Activated T-helper 9 cell treated with anti-CD3 and anti-CD28 coated beads, Interleukin-2, amount 50 U/mL, for 16 hours (primary cell): ENCODE results near the gene EGFR.

Source experiments
- DNase-seq: peaks from one replicate; pipeline ENCODE4 v3.0.0-alpha.2; 2020; ENCODE audit warnings: low read depth

Gene EGFR

GRCh38 chr7:55101359-55101758, 82.5 kb downstream of the EGFR start:
- no peak for DNase-seq

GRCh38 chr7:55104123-55104522, 85.3 kb downstream of the EGFR start:
- DNase-seq, result no peak

GRCh38 chr7:55104712-55105433, 86.1 kb downstream of the EGFR start:
- DNase-seq, result no peak

DNA sequence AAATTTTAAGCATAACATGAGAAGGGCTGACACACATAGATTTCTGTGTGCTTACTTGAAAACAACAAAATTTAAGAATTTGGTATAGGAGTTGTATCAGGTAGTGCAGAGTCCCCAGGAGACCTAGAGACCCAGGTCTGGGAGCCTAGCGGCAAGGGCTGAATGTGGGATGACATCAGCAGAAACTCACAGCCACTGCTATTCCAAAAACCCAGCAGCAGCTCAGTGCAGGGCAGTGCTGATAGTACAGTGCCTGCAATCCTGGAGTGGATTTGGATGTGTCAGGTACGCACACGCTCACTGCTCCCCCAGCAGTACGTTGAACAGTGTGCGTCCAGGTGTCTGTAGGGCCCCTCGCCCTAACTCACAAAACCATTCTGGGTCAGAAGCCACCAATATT, 87.1 kb downstream of the EGFR start:
- DNase-seq, result no peak

DNA sequence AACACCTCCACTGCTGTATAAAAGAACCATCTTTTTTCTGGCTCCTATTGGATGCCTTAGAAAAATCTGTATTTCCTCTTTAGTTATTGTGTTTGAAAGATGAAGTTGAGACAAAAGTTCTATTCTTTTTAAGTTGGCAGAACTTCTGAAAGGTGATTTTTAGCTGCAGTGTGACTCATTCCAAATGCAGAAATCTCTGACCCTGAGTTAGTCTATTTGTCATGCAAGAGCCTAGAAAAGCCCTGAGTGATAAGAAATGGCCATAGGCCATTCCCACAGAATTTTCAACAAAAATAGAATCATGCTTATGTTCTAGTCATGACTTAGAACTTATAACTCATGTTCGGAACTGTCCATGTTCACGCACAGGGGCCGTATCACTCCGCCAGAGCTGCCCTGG, 89.1 kb downstream of the EGFR start:
- no peak for DNase-seq

DNA sequence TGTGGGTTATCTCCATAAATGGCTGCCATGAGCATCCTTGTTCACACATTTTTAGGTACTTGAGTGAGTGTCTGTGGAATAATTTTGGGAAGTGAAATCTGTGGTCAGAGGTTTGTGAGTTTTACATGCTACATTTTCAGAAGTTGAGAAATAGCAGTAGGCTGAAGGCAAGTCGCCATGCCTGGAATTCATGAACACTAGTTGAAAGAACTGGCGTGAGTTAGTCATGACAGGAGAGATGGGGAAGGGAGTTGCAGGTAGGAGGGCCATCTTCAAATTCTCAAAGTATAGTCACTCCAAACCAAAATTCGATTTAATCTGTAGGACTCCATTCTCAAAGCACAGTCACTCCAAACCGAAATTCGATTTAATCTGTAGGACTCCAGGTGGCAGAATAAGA, 89.6 kb downstream of the EGFR start:
- no peak for DNase-seq

- DNase-seq, result no peak
Observed at GRCh38 chr7:55108818-55109217, 90.0 kb downstream of the EGFR start.

- DNase-seq, result no peak
Observed at GRCh38 chr7:55109404-55110167, 90.8 kb downstream of the EGFR start.

DNA sequence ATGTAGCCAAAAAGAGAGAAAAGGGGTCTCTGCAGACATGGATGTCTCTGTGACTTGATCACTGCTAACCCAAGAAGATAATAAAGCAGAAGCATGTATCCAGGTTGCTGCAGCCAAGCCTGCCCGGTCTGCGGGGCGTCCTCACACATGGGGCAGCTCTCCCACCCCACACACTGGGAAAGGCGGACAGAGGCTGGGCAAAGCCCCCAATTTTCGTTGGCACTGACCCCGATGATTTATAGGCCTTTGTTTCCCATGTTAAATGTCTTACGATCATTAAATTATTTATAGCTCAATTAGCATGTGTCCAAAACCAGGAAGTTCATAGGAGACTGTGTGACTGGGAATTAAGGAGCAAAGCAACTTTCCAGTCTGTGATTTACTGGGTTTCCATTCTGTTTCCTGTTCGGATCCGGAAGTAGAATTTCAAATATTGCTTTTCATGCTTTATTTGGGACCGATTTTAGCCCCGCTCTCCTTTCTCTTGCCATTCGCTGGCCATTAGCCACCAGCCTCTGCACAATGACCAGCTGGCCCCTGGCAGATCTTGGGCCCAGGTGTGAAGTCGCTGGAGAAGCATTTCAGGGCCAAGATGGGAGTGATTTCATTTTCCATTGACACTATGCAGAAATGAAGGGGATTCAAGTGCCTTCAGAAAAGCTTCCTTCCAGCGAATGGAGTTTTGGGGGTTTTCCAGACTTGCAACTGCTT, 91.6 kb downstream of the EGFR start:
- no peak for DNase-seq

DNA sequence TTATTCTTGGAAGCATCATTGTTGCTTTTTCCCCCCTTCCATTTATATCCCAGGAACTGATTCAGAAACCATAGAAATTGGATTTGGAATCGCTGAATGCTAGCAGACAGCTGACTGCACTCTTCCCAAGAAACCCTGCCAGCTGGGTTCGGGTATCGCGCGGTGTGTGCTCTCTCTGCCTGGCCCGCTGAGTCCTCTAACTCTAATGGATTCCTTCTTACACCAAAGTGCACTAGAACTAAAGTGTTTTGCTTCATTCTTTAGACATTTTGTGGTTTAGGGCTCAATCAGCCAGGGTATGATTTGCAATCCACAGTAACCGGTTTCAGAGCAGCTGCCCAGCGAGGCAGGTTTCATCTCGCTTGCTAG, 92.2 kb downstream of the EGFR start:
- no peak for DNase-seq

DNA sequence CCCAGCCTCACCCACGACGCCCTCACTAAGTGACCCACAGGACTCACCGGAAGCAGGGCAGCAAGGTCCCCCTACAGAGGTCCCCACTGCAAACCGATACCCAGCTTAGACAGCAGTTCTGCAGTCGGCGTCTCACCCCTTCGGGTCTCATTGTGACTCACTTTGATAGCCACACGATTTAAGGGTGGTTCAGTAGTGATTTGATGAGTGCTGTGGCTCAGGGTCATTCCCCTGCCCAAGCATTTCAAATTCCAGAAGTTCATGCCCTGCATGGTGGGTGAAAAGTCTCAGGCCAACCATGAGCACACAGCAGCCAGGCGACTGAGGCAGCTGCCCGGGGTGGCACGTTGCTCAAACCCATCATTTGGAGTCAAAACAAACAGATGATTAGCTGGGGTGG, 93.2 kb downstream of the EGFR start:
- DNase-seq, result no peak

DNA sequence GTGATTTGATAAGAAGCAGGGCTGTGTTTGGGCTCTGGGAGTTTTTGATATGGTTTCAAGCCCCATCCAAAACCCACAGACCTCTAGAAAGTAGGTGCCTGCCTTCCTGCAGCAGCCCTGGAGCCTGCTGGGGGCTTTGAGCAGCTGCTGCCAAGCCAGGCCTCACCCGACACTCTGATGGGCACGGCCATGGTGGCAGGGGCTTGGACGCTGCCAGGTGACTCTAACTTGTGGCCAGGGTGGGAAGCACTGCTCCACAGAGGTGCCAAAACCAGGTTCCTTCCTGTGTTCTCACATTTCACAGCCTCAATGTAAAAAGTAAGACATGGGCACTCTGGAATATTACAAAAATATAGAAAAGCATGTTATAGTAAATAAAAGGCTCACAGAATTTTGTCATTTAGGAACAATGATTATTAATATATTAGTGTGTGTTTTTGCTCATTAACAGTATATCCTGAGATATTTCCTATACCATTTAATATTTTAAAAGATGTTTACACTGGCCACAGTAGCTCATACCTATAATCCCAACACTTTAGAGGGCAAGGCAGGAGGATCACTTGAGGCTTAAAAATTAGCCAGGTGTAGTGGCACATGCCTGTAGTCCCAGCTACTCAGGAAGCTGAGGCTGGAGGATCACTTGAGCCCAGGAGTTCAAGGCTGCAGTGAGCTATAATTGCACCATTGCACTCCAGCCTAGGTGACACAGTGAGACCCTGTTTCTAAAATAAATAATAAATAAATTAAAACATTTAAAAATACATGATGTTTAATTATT, 95.1 kb downstream of the EGFR start:
- no peak for DNase-seq

DNA sequence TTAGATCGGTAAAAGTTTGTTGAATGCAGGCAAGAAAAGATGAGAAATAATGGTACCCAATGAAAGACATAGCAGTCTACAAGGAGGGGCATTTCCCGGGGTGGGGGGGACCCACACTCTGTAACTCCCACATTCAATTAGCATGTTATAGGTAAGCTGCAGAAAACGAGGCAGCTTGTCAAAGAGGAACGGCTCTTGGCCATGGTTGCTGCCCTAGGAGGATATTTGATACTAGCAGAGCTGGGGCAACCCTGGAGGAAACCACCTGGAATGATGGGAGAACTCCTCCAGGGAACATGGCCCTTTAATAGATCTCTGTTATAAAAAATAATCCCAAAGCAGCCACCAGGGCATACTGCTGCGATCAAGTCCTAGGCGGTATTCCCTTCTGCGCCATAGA, 98.5 kb downstream of the EGFR start:
- DNase-seq, result no peak

DNA sequence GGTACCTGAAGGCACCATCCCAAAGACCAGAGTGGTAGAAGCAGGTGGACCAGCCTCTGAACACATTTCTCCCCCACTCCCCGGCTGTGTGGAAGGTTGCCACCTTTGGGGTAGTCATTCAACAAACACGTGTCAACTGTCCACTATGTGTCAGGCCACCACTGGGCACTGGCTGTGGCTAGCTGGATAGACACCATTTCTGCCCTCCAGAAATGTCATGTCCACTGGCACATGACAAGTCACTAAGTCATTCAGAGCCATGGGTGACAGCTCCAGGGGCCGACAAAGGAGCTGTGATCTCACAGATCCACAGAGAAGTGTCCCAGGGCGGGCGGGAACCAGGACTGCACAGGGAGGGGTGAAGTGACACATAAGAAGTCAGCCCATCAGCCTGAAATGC, 99.6 kb downstream of the EGFR start:
- no peak for DNase-seq

DNA sequence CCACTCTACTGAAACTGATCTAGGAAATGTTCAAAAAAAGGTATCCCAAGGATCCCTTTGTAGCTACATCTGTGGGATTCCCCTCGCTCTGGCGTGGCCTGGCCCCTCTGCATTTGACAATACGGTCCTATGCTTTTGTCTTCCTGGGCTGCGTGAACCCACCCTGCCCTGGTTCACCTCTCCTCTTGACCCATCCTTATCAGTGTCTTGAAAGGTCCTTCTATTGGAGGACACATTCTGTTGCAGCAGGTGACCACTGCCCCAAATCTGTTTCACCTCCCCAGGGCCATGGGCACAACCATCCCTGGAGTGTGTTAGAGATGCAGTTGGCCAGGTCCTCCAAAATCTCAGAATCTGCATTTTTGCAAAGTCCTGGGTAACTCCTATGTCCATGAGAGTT, 100.8 kb downstream of the EGFR start:
- DNase-seq, result no peak

- DNase-seq, result no peak
Observed at GRCh38 chr7:55120074-55120473, 101.3 kb downstream of the EGFR start.

- no peak for DNase-seq
Observed at GRCh38 chr7:55120501-55121198, 101.8 kb downstream of the EGFR start.

- no peak for DNase-seq
Observed at GRCh38 chr7:55121249-55121648, 102.4 kb downstream of the EGFR start.

DNA sequence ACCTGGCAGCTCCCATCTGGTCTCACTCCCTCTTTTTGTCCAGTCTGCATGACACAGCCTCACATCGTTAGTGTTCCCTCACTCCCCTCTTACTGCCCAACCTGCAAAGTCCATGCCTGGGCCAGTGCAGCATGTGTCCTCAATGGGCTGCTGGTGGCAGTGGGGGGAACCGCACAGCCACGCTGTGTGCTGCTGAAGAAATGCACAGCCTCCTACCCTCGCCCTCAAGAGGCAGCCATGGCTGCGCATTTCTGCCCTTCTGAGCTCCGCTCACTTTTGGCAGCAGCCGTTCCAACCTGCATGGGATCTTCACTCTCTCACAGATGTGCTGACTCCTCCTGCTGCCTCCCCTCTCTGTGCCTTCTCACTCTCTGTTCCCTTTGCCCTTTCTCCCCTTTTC, 103.4 kb downstream of the EGFR start:
- no peak for DNase-seq

DNA sequence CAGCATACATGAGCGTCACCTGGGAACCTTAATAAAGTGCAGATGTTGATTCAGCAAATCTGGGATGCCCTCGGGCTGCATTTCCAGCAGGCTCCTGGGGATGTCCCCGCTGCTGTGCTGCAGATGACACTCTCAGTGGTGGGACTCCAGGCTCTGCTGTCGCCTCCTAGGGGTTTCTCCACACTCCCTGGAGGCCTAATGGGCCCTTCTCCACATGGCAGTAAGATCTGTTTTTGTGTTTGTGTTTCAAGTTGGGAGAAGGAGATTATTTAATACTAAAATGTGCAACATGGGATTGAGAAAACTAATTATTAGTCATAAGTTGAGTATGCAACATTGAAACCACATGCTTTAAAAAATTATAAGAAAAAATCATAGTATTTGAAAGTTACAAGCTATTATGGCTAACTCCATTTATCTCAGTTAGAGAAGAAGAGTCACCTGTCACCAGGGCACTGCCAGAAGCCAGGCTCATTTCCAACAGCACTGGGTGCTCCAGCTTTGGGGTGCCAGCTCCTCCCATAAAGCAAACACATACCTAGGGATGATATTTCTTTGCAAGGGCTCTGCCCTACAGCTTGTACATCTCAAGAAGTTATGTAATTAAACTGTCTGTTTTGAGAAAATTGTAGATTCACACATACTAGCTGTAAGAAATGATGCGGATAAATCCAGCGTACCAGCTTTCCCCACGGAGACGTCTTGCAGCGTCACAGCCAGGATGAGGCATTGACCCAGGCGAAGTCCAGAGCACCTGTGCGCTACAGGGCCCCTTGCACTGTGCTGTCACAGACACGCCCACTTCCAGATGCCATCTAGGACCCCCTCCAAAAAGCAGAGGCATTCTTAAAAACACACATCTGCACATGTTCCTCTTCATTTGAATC, 106.4 kb downstream of the EGFR start:
- DNase-seq, result no peak

DNA sequence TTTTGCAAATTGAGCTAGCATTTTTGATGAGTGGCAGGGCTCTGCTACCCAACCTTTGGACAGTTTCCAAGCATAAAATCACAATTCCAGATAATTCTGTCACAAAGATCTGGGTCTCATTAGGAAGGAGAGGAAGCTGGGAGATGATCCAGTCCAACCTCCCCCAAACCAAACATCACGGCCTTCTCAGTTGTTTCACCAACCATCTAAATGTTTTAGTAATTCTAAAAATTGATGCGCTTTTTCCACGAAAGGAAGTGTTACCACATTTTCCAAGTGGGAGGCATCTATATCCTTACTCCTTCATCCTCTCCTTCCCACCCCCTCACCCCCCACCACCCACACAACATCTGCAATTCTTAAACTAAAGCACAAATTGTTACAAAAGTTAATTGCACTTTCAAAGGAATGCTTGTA, 108.3 kb downstream of the EGFR start:
- DNase-seq, result no peak
